ENCODE results near the gene C4orf51. TPM values are rescaled to one million over a fixed set of nuclear protein-coding genes. Genes with fewer than 3 reads are reported as not detected.
"Not testable (repeated sequence)": the region's sequence is repeated elsewhere in the genome, so short reads cannot be mapped to it uniquely, and the experiment has no call there.

C4orf51 gene
- not detected in 2 replicates for total RNA-seq (2014; rRNA removed; shearing (Covaris generic); ENCODE audit: low replicate concordance)

DNA sequence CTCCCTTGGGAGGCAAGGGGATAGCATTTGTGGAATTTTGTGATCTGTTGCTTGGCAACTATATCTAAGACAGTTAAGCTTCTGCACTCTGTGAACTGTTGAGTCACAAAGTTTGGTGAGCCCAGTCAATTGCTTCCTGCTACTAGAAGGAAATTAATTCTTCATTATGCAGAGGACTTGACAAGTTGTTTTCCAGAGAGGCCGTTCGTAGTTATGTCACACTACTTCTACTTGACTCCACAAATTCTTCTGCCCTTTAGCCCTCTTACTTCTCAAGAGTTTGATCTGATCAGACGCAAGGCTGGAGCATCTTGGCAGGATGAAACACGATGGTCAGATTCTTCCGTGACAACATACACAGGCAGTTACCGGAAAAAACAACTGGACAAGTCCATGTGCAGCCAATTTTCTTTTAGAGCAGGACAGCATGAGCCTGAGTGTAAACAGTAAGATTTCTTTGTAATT lies at the start of gene C4orf51:
Gene C4orf51 (plus strand): TSS at position 156 of the 465 bp plus-strand sequence. CDS start 58 bp downstream, at position 214.
- in situ Hi-C loops (cut with HindIII; ENCODE audit: low pct_unique_long_range_greater_than_20kb, low sequenced_read_pairs), result no loop called here
- DNase-seq (ENCODE audit: low read depth), result peak; percentile 63

DNA sequence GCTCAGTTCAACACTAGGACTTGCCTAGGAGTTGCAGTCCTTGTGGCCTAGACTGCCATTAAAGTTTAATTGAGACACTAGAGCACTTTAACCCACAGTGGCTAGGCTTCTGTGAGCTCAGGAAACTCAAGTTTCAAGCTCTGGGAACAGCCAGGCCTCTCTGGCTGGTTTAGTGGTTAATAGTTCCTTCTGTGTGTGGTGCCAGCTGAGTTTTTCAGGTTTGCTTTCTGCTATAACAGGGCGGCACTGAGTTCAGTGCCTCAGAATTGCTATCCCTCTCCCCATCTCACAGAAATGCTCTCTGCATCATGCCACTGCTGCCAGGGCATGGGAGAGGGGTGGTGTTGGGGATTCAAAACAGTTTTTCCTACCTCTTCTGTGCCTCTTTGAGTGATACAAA lies 44.8 kb upstream of the C4orf51 start:
- no peak for DNase-seq (ENCODE audit: low read depth)
- in situ Hi-C loops (cut with HindIII; ENCODE audit: low pct_unique_long_range_greater_than_20kb, low sequenced_read_pairs), result no loop called here

DNA sequence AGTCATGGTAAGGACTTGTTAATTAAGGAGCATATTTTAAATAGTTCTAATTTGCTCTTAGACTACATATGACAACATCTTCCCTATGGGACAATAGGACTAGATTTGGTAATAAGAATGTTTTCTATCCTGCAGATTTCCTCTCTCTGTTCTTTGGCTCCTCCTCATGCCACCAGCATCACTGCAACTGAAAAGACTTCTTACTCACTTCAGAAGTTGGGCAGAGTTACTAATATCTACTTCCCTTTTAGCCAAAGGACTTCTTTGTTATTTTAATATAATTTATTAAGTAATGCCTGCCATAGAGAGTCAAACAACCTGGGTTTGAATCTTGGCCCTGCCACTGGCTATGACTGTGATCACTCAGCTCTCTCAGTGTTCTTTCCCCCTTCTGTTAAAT lies 44.3 kb upstream of the C4orf51 start:
- DNase-seq (ENCODE audit: low read depth), result no peak
- in situ Hi-C loops (cut with HindIII; ENCODE audit: low pct_unique_long_range_greater_than_20kb, low sequenced_read_pairs), result no loop called here

DNA sequence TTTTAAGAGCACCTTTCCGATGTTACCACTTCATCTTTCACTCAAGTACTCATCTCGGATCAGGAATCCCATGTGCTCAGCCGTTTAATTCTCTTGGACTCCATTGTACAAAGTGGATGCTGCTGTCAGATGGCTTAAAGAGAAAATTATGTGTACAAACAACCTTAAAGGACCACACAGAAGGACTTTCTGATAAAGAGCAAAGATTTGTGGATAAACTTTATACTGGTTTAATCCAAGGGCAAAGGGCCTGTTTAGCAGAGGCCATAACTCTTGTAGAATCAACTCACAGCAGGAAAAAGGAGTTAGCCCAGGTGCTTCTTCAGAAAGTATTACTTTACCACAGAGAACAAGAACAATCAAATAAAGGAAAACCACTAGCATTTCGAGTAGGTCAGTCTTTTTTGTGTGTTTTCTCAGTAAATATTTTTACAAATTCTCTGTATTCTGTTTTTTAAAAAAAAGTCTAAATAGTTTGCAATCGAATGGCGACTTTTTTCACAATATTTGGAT lies 40.7 kb upstream of the C4orf51 start:
- DNase-seq (ENCODE audit: low read depth), result no peak
- in situ Hi-C loops (cut with HindIII; ENCODE audit: low pct_unique_long_range_greater_than_20kb, low sequenced_read_pairs), result no loop called here

DNA sequence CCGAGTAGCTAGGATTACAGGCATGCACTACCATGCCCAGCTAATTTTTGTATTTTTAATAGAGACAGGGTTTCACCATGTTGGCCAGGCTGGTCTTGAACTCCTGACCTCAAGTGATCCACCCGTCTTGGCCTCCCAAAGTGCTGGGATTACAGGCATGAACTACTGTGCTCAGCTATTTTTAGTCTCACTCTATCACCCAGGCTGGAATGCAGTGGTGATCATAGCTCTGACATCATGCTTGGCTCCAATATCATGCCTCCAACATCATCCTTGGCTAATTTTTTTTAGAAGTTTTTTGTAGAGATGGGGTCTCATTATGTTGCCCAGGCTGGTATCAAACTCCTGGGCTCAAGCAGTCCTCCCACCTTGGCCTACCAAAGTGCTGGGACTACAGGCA lies 39.7 kb upstream of the C4orf51 start:
- DNase-seq (ENCODE audit: low read depth); in situ Hi-C loops (cut with HindIII; ENCODE audit: low pct_unique_long_range_greater_than_20kb, low sequenced_read_pairs): not testable (repeated sequence)

DNA sequence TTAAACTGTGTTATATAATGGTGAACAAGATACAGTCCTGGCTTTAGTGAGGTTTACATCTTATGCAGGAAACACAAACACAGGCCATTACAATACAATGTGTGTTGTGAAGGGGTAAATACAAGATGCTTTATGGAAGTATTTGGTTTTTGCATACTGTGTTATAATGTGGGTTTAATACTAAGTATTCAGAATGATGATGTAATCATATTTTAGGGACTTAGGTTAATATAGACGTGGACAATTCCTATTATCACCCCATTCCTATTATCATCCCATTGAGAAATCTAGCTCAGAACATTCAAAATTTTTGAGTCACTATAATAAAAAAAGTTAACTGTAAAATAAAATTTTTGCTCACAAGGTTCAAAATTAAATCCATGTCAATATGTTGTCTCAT lies 36.7 kb upstream of the C4orf51 start:
- in situ Hi-C loops (cut with HindIII; ENCODE audit: low pct_unique_long_range_greater_than_20kb, low sequenced_read_pairs), result no loop called here

DNA sequence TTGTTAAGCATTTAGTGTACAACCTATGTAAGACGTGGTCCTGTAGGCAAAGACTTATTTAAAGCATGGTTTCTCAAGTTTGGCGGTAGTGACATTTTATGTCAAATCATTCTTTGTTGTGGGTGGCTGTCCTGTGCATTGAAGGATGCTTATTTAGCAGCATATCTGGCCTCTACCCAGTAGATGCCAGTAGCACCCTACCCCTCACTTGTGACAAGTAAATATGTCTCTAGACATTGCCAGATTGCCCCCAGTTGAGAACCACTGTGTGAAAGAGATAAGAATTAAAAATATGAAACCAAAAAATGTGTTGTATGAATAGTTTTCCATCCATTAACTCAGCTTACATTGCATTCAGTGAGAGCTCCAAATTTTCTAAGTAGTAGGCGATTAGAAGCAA lies 35.2 kb upstream of the C4orf51 start:
- DNase-seq (ENCODE audit: low read depth), result no peak
- in situ Hi-C loops (cut with HindIII; ENCODE audit: low pct_unique_long_range_greater_than_20kb, low sequenced_read_pairs), result no loop called here

More for the DNA sequence above, 36.7 kb upstream of the C4orf51 start:
- DNase-seq (ENCODE audit: low read depth), result no peak

DNA sequence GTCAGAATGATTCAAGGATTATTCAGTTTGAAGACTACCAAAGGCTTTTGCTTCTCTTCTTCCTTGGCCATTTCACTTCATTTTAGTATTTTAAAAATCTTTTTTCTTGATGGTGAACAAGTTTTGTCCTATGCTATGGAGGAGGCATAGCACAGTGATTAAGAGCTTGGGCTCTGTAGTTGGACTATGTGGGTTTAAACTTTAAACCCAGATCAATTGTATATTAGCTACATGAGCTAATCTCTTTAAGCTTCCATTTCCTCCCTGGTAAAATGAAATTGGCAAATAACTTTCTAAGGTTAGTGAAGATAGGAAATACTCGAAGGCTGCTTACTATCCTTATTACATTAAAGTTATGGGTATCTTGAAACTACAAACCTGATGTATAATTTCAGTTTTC lies 23.8 kb upstream of the C4orf51 start:
- no peak for DNase-seq (ENCODE audit: low read depth)

DNA sequence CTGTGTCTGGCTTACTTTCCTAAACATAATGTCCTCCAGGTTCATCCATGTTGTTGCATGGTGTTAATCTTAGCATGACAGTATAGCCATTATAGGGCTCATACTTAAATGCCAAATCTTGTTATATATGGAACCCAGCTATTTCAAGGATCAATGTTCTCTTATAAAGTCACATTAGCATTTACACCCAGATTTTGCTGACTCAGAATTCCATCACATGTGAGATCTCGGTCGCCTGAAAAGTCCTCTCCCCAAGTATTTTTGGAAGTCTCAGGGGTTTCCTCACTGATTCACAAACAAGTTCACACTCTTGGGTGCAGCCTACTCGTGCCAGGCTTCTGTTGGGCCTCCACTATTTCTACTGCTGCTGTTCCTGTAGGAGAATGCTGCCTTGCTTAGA lies 19.9 kb upstream of the C4orf51 start:
- in situ Hi-C loops (cut with HindIII; ENCODE audit: low pct_unique_long_range_greater_than_20kb, low sequenced_read_pairs), result no loop called here
- DNase-seq (ENCODE audit: low read depth), result no peak

More for the DNA sequence above, 23.8 kb upstream of the C4orf51 start:
- in situ Hi-C loops (cut with HindIII; ENCODE audit: low pct_unique_long_range_greater_than_20kb, low sequenced_read_pairs), result no loop called here

DNA sequence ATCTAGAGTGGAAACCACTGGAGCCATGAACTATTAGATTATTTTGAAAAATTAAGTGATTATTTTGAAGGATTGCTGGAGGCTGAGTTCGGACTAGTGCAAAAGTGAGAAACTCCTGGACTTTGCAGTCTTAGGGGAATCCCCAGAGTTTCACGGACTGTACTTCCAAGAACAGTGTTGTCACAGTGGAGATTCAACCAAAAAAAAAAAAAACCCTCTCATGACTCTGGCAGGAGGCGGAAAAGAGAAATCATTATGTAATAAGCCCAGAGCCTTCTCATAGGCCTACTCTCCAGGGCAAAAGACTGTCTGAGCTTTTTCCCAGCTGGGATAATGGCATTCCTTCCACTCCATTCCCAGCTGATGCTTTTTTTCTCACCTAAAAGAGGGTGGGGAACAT lies 16.8 kb upstream of the C4orf51 start:
- no peak for DNase-seq (ENCODE audit: low read depth)

DNA sequence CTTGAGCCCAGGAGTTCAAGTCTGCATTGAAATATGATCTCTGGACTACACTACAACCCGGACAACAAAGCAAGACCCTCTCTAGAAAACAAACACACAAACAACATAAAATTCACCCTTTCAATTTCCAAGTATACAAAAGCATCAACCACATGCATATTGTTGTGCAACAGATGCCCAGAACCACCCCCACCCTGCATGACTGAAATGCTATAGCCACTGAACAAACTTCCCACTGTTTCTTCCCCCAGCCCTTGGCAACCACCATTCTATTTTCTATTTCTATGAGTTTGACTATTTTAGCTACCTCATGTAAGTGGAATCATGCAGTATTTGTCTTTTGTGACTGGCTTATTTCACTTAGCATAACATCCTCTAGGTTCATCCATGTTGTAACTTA lies 14.2 kb upstream of the C4orf51 start:
- no peak for DNase-seq (ENCODE audit: low read depth)
- in situ Hi-C loops (cut with HindIII; ENCODE audit: low pct_unique_long_range_greater_than_20kb, low sequenced_read_pairs), result no loop called here

More for the DNA sequence above, 16.8 kb upstream of the C4orf51 start:
- in situ Hi-C loops (cut with HindIII; ENCODE audit: low pct_unique_long_range_greater_than_20kb, low sequenced_read_pairs), result no loop called here

DNA sequence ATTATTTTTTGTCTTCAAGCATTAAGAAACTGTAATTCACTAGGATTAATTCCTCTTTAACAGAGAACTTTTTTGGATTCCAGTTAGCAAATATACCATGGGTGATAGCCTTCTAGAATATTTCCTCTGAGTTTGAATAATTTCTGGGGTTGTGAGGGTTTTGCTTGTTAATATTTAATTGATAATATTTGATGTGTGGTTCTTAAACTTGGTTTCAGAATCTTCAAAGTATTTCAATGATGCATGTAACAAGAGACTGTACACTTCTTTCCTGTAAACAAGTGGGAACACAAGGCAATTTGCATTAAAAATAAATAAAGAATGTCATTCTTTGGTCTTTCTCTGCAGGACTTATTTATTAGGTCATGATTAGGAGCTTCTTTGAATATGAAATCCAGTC lies 9.5 kb upstream of the C4orf51 start:
- in situ Hi-C loops (cut with HindIII; ENCODE audit: low pct_unique_long_range_greater_than_20kb, low sequenced_read_pairs), result no loop called here
- no peak for DNase-seq (ENCODE audit: low read depth)

DNA sequence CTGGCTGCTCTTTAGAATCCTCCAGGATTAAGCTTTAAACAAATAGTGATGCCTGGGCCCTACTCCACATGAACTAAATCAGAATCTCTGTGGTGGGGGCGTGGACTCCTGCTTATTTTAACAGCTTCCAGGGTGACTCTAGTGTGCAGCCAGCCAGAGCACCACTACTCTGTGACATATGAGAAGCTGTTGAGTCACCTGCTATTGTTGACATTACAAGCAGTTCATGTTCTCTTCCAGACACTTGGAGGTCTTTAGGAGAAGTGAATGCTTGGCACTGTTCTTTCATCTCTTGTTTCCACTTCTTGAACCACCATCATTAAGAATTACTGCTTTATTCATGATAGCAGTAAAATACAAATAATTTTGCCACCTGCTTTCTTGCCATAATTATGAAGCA lies 426 bp upstream of the C4orf51 start:
- DNase-seq (ENCODE audit: low read depth), result peak; percentile 75
- in situ Hi-C loops (cut with HindIII; ENCODE audit: low pct_unique_long_range_greater_than_20kb, low sequenced_read_pairs), result no loop called here

DNA sequence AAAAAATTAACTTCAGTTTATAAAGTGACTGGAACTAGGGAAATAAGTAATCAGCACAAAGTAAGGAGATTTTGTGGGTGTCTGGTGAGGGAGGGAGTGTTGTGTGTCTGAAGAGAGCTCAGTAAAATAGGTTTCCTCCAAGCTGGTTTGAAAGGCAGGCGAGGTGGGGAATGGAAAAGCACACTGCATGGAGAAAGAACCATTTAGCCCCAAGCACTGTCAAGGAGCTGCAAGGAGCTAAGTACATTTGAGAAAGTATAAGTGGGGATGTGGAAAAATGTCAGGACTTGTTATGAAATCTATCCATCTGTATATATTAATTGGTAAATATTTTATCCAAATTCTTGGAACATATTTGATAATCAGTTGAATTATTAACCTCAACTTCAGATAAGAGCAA lies 956 bp downstream of the C4orf51 start:
- in situ Hi-C loops (cut with HindIII; ENCODE audit: low pct_unique_long_range_greater_than_20kb, low sequenced_read_pairs), result no loop called here
- no peak for DNase-seq (ENCODE audit: low read depth)

DNA sequence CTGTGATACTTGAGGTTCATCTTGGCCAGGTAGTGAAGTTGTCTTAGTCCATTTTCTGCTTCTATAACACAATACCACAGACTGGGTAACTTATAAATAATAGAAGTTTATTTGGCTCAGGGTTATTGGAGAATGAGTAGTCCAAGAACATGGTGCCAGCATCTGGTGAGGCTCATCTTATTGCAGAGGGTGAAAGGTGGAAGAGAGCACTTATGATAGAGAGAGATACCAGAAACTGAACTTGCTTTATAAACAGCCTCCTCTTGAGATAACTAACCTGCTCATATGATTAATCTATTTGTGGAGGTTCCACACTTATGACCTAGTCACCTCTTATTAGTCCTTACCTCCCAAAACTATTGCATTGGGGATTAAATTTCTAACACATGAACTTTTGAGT lies 1.6 kb downstream of the C4orf51 start:
- in situ Hi-C loops (cut with HindIII; ENCODE audit: low pct_unique_long_range_greater_than_20kb, low sequenced_read_pairs), result no loop called here
- no peak for DNase-seq (ENCODE audit: low read depth)

DNA sequence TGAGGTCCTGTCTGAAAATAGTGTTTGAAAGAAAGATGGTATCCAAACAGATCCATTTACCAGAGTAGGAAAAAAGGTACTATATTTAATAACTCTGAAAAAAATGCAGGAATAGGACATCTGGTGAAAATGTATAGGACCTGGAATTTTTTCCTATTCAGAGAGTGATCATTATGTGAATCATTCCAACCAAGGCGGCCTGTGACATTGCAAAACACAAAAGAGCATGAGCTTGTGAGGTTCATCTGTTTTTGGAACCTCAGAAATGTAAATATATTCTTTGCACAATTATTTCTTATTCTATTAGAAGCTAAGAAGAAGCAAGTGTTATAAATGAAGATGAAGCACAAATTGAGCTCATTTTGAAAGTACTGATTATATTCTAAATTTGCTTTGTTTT lies 2.0 kb downstream of the C4orf51 start:
- in situ Hi-C loops (cut with HindIII; ENCODE audit: low pct_unique_long_range_greater_than_20kb, low sequenced_read_pairs), result no loop called here
- no peak for DNase-seq (ENCODE audit: low read depth)

DNA sequence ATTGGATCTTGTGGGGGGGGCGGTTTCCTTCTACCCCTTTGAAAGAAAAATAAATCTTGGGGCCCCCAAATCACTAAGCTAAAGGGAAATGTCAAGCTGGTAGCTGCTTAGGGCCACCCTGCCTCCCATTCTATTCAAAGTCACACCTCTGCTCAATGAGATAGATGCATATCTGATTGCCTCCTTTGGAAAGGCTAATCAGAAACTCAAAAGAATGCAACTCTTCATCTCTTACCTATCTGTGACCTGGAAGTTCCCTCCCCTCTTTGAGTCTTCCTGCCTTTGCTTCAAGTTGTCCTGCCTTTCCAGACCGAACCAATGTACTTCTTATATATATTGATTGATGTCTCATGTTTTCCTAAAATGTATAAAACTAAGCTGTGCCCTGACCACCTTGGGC lies 7.0 kb downstream of the C4orf51 start:
- in situ Hi-C loops (cut with HindIII; ENCODE audit: low pct_unique_long_range_greater_than_20kb, low sequenced_read_pairs), result no loop called here
- DNase-seq (ENCODE audit: low read depth), result no peak

DNA sequence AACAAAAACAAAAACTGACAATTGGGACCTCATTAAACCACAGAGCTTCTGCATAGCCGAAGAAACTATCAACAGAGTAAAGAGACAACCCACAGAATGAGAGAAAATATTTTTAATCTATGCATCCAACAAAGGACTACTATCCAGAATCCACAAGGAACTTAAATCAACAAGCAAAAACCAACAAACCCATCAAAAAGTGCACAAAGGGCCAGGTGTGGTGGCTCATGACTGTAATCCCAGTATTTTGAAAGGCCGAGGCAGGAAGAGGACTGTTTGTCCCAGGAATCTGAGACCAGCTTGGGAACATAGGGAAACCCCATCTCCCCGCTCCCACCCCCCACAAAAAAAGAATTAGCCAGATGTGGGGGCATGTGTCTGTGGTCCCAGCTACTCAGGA lies 10.7 kb downstream of the C4orf51 start:
- in situ Hi-C loops (cut with HindIII; ENCODE audit: low pct_unique_long_range_greater_than_20kb, low sequenced_read_pairs), result no loop called here
- no peak for DNase-seq (ENCODE audit: low read depth)

DNA sequence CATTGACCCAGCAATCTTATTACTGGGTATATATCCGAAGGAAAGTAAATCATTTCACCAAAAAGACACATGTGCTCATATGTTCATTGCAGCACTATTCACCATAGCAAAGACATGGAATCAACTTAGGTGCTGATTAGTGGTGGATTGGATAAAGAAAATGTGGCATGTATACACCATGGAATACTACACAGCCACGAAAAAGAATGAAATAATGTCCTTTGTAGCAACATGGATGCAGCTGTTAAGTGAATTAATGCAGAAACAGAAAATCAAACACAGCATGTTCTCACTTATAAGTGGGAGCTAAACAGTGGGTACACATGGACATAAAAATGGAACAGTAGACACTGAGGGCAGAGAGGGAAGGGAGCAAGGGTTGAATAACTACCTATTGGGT lies 11.5 kb downstream of the C4orf51 start:
- DNase-seq (ENCODE audit: low read depth); in situ Hi-C loops (cut with HindIII; ENCODE audit: low pct_unique_long_range_greater_than_20kb, low sequenced_read_pairs): not testable (repeated sequence)

DNA sequence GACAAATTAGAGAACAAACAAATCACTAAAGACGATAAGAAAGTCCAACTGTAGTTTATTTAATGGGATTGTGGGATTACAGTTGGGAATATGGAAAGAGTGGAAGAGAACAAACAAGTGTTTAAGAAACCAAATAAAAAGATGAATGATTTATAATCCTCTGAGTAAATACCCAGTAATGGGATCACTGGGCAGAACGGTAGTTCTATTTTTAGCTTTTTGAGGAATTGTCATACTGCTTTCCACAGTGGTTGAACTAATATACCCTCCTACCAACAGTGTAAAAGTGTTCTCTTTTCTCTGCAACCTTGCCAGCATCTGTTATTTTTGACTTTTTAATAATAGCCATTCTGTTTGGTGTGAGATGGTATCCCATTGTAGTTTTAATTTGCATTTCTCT lies 15.0 kb downstream of the C4orf51 start:
- in situ Hi-C loops (cut with HindIII; ENCODE audit: low pct_unique_long_range_greater_than_20kb, low sequenced_read_pairs), result no loop called here
- DNase-seq (ENCODE audit: low read depth), result no peak

DNA sequence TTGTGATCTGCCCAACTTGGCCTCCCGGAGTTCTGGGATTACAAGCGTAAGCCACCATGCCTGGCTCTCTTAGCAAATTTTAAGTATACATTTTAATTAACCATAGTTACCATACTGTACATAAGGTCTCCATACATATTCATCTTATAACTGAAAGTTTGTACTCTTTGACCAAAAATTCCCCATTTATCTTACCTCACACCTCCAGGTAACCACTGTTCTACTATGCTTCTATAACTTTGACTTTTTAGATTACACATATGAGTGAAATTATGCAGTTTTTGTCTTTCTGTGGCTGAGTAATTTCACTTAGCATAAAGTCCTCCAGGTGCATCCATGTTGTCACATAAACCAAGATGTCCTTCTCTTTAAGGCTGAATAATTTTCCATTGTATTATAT lies 17.4 kb downstream of the C4orf51 start:
- no peak for DNase-seq (ENCODE audit: low read depth)
- in situ Hi-C loops (cut with HindIII; ENCODE audit: low pct_unique_long_range_greater_than_20kb, low sequenced_read_pairs), result no loop called here

All from Caki2 (cell line).